ENCODE results near the gene CFAP107.

CFAP107 gene

DNA sequence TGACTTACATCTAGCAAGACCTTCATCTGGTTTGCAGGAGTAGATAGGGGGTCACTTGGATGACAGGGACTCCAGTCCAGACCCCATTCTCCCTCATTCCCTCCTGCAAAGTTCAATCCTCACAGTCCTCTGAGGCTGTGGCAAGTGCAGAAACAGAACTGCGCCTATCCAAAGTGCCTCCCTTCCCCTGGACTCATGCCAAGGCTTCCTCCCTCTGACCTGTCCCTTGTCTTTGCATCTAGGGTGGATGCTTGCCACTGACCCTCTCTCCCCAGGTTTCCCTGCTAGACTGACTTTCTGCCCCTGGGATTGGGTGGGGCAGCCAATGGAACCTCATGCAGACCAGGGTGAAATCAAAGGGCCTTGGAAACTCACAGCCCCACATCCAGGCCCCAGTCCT lies 63.9 kb downstream of the CFAP107 start:
- no peak for FAIRE-seq
- no peak for TF ChIP-seq POLR2A (IDR thresholded peaks at IDR 0.05; ENCODE audit: low read depth, low read length)
- TF ChIP-seq TAF1 (IDR thresholded peaks at IDR 0.05; ENCODE audit: low read depth, low read length), result no peak
- no peak for TF ChIP-seq SPI1 (IDR thresholded peaks at IDR 0.05; ENCODE audit: low read depth, low read length)
- no peak for TF ChIP-seq POU2F2 (IDR thresholded peaks at IDR 0.05; ENCODE audit: low read depth, low read length)
- no peak for TF ChIP-seq PAX5 (IDR thresholded peaks at IDR 0.05; ENCODE audit: insufficient read depth, low read length, severe bottlenecking)
- TF ChIP-seq POLR2AphosphoS5 (IDR thresholded peaks at IDR 0.05; ENCODE audit: low read depth, low read length), result no peak

DNA sequence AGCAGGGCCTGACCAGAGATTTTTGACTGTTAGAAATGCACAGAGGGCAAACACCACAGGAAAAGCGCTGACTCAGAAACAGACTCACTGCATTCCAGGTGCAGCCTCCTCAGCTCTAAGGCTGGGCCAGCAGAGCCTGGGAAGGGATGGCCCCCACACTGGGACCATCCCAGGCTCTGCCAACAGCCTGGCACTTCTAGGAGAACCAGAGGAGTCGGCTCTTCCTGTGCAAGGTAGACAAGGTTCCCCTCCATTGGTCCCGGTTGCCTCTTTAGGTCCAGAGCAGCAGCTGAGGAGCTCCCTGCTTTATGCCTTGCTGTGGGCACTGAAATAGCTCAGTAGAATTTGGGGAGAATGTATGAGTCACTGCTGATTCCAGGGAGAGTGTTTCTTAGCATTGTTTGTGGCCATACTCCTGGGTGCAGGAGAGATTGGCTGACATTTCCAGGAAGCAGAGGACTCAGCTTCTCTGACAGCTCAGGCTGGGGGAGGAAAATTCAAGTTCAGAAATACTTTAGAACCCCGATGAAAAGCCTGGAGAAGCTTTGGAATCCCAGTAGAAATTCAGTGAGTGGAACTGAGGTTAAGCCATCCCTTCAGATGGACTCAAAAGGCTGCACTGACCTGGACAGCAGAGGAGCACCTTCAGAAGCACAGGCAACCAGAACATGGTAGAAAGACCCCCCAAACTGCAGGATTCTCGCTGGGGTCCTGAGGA lies 64.8 kb downstream of the CFAP107 start:
- TF ChIP-seq SPI1 (IDR thresholded peaks at IDR 0.05; ENCODE audit: low read depth, low read length), result no peak
- no peak for TF ChIP-seq POLR2A (IDR thresholded peaks at IDR 0.05; ENCODE audit: low read depth, low read length)
- no peak for TF ChIP-seq POU2F2 (IDR thresholded peaks at IDR 0.05; ENCODE audit: low read depth, low read length)
- no peak for TF ChIP-seq PAX5 (IDR thresholded peaks at IDR 0.05; ENCODE audit: insufficient read depth, low read length, severe bottlenecking)
- TF ChIP-seq POLR2AphosphoS5 (IDR thresholded peaks at IDR 0.05; ENCODE audit: low read depth, low read length), result no peak
- TF ChIP-seq TAF1 (IDR thresholded peaks at IDR 0.05; ENCODE audit: low read depth, low read length), result no peak
- FAIRE-seq (no peak), DNase-seq (ENCODE audit: insufficient read length, low spot score) (no peak)

More for the DNA sequence above, 63.9 kb downstream of the CFAP107 start:
- DNase-seq (ENCODE audit: insufficient read length, low spot score), result no peak

DNA sequence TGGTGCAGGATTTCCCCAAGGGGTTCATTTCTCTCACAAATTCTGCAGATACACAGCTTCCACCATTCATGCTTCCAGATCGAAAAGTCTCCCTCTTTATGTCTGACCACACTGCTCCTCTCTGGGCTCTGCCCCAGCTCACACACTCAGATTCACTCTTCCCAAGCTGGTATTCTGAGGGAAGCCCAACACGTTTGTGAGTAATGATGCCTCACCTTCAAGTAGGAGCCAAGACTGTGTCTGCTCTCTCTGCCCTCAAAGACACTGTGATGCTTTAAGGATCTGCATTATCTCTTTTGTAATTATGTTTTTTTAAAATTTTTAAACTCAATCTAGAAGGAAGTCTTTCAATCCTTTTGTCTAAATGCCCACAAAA lies 65.4 kb downstream of the CFAP107 start:
- no peak for TF ChIP-seq POU2F2 (IDR thresholded peaks at IDR 0.05; ENCODE audit: low read depth, low read length)
- no peak for TF ChIP-seq POLR2A (IDR thresholded peaks at IDR 0.05; ENCODE audit: low read depth, low read length)
- no peak for TF ChIP-seq TAF1 (IDR thresholded peaks at IDR 0.05; ENCODE audit: low read depth, low read length)
- TF ChIP-seq SPI1 (IDR thresholded peaks at IDR 0.05; ENCODE audit: low read depth, low read length), result no peak
- no peak for TF ChIP-seq POLR2AphosphoS5 (IDR thresholded peaks at IDR 0.05; ENCODE audit: low read depth, low read length)
- no peak for DNase-seq (ENCODE audit: insufficient read length, low spot score)
- FAIRE-seq, result no peak

All from GM12891 (cell line).